ENCODE results near the gene KDM4B. TPM values are rescaled to one million over a fixed set of nuclear protein-coding genes. Genes with fewer than 3 reads are reported as not detected.

The KDM4B gene
- total and polyA plus RNA-seq, 9 of the 15 experiments (the other 6 are each of a cell fraction or from before 2014, with no cell fraction given), result 0.21 to 29.9 (median 7.3) TPM

GRCh38 chr19:5141850-5142724 is 173.2 kb downstream of the KDM4B start:
- CTCF ChIA-PET (ENCODE audit: low intra/inter-chr PET ratio), result interaction anchor here (0.6 kb wide), 1 partner anchor 450 kb away, joined by 3 read pairs; no protein-coding TSS in a partner anchor
- intact Hi-C loops (cut with micrococcal nuclease), result no loop called here
- Histone ChIP-seq H3K9me1 (ENCODE audit: control insufficient read depth, insufficient read depth, low read length) (no peaks in the 10 kb centered on the region), H3K79me2 (ENCODE audit: control insufficient read depth, insufficient read depth, low read length) (no peaks in the 10 kb centered on the region), H3K9ac (ENCODE audit: insufficient read depth in 1 of 2, low read depth in 2 of 2, low read length in 2 of 2) (peak overlapping the region in 1 of 2 experiments; percentile 17; a peak in 2 of 4 replicates), H3K4me2 (ENCODE audit: insufficient read depth, low read length) (no peak overlapping the region), H2AFZ (ENCODE audit: low read depth, low read length) (no peak overlapping the region), H4K20me1 (replicated peaks; ENCODE audit: control insufficient read depth, insufficient read depth, low read length) (no peaks in the 10 kb centered on the region), H3K9me3 (replicated peaks; ENCODE audit: control insufficient read depth, insufficient read depth, low read depth, low read length) (no peaks in the 10 kb centered on the region), H3K4me1 (replicated peaks in 1 of 2; ENCODE audit: control insufficient read depth in 2 of 2, insufficient read depth in 2 of 2, low read length in 2 of 2) (peaks cover 0 to 35% of the 10 kb centered on the region in 2 experiments; a peak in 3 of 5 replicates), H3K36me3 (ENCODE audit: control insufficient read depth, insufficient read depth, low read length) (peaks cover 35% of the 10 kb centered on the region; the same call in 2 of the 3 replicates), H3K27me3 (ENCODE audit: control insufficient read depth in 2 of 2, insufficient read depth in 2 of 2, low read length in 2 of 2) (no peaks in the 10 kb centered on the region), H3K4me3 (no peak overlapping the region), H3K27ac (ENCODE audit: extremely low read depth, low read depth, low read length) (no peak overlapping the region)
- 90% methylated on average over 21 of the region's 36 CpGs for WGBS (ENCODE audit: insufficient coverage, low coverage, missing lambda C conversion rate)
- DNase-seq (ENCODE audit: extremely low read depth in 1 of 4, low spot score in 3 of 4) (no peak), FAIRE-seq (no peak), ATAC-seq (no peak)
- TF ChIP-seq MIER1 (IDR thresholded peaks at IDR 0.05; ENCODE audit: low read depth) (no peak), RBM22 (IDR thresholded peaks at IDR 0.05; ENCODE audit: low read depth, low read length, poor library complexity, severe bottlenecking) (peak; percentile 67), RBFOX2 (IDR thresholded peaks at IDR 0.05; ENCODE audit: low read depth, low read length) (no peak)
- in situ Hi-C loops (cut with MboI), result no loop called here
- POLR2A ChIA-PET, result interaction anchor here (0.6 to 0.8 kb wide), 4 partner anchors 8 to 488 kb away, joined by 3 to 5 read pairs (median 4); no protein-coding TSS in a partner anchor
- BruUV-seq (replicated peaks), result no TSS peak

- BruUV-seq (replicated peaks), result no TSS peak
- no peaks in the 10 kb centered on the region for H3K79me2 ChIP-seq (ENCODE audit: control insufficient read depth, insufficient read depth, low read length)
- H3K27ac ChIP-seq (ENCODE audit: extremely low read depth, low read depth, low read length), result no peak overlapping the region
- TF ChIP-seq HDAC2 (IDR thresholded peaks at IDR 0.05) (no peak), SMARCA4 (IDR thresholded peaks at IDR 0.05) (no peak), ZNF444 (CRISPR knock-in tag; IDR thresholded peaks at IDR 0.05) (no peak), E2F8 (IDR thresholded peaks at IDR 0.05; ENCODE audit: low read depth, partially characterized antibody) (no peak), ZFP1 (CRISPR knock-in tag; IDR thresholded peaks at IDR 0.05) (no peak)
- in situ Hi-C loops (cut with MboI), result no loop called here
- no peak overlapping the region; a peak in 1 of 4 replicates for H3K9ac ChIP-seq (ENCODE audit: insufficient read depth in 1 of 2, low read depth in 2 of 2, low read length in 2 of 2)
- DNase-seq (ENCODE audit: extremely low read depth in 1 of 4, low spot score in 3 of 4) (no peak), ATAC-seq (no peak), FAIRE-seq (no peak)
- no peak overlapping the region for H3K4me3 ChIP-seq
- H3K27me3 ChIP-seq (ENCODE audit: control insufficient read depth in 2 of 2, insufficient read depth in 2 of 2, low read length in 2 of 2), result no peaks in the 10 kb centered on the region
- ChIA-PET POLR2A (interaction anchor here (0.6 to 0.7 kb wide), 3 partner anchors 238 to 1535 kb away, joined by 3 to 5 read pairs (median 4); no protein-coding TSS in a partner anchor), CTCF (ENCODE audit: low intra/inter-chr PET ratio) (no interaction called here)
- peaks cover 29% of the 10 kb centered on the region; the same call in 2 of the 3 replicates for H3K36me3 ChIP-seq (ENCODE audit: control insufficient read depth, insufficient read depth, low read length)
- no peaks in the 10 kb centered on the region for H4K20me1 ChIP-seq (replicated peaks; ENCODE audit: control insufficient read depth, insufficient read depth, low read length)
- H3K9me3 ChIP-seq (replicated peaks; ENCODE audit: control insufficient read depth, insufficient read depth, low read depth, low read length), result no peaks in the 10 kb centered on the region
- 93% methylated on average over 22 of the region's 22 CpGs for WGBS (ENCODE audit: insufficient coverage, low coverage, missing lambda C conversion rate)
- intact Hi-C loops (cut with micrococcal nuclease), result no loop called here
- no peak overlapping the region for H3K4me2 ChIP-seq (ENCODE audit: insufficient read depth, low read length)
- H2AFZ ChIP-seq (ENCODE audit: low read depth, low read length), result no peak overlapping the region
- no peaks in the 10 kb centered on the region for H3K9me1 ChIP-seq (ENCODE audit: control insufficient read depth, insufficient read depth, low read length)
- H3K4me1 ChIP-seq (replicated peaks in 1 of 2; ENCODE audit: control insufficient read depth in 2 of 2, insufficient read depth in 2 of 2, low read length in 2 of 2), result peaks cover 0 to 28% of the 10 kb centered on the region in 2 experiments; a peak in 3 of 5 replicates
Measured at GRCh38 chr19:5142725-5143097, 173.8 kb downstream of the KDM4B start.
